Transverse colon (tissue), 4 donors: ENCODE results near the gene ALDH1A1.

Experiments
- CTCF ChIP-seq, 5 experiments: fragments of 200-600 bp in 3 of 5; fragments of 450-650 bp in 2 of 5; sonication (generic) in 3 of 5; IDR thresholded peaks; 1 replicate in 2 of 5; 2 replicates in 3 of 5; pipeline ENCODE4 v1.5.1; 2016 to 2017; ENCODE audit warnings: antibody characterized with exemption in 5 of 5, inconsistent platforms in 3 of 5, mild to moderate bottlenecking in 2 of 5, moderate library complexity in 1 of 5
- POLR2A ChIP-seq: fragments of 450-650 bp; IDR thresholded peaks from one replicate; pipeline ENCODE4 v1.6.1; 2016; ENCODE audit warnings: antibody characterized with exemption, mild to moderate bottlenecking, moderate library complexity
- POLR2AphosphoS5 ChIP-seq, 3 donors: sonication (generic); formaldehyde crosslinking; IDR thresholded peaks; one replicate each; pipeline ENCODE4 v1.6.1; 2016; ENCODE audit warnings: antibody characterized with exemption in 3 of 3

GRCh38 chr9:72977670-72978069, 24.8 kb upstream of the ALDH1A1 start:
- TF ChIP-seq POLR2AphosphoS5 (IDR thresholded peaks at IDR 0.05), result no peak
- TF ChIP-seq CTCF (IDR thresholded peaks at IDR 0.05), result no peak
- no peak for TF ChIP-seq POLR2A
